Cardiac fibroblast (primary cell): ENCODE results near the gene UGT1A9.

ENCODE experiments used
- DNase-seq, 2 donors: peaks; one replicate each; pipeline versions ENCODE4 v3.0.0 to v3.0.0-alpha.2; 2010; ENCODE audit warnings: low read depth in 2 of 2
- H3K4me3 ChIP-seq, 2 donors: replicated peaks in 1 of 2; 1 replicate in 1 of 2; 2 replicates in 1 of 2; pipeline ENCODE4 v1.5.1; 2011; ENCODE audit warnings: low read depth in 2 of 2, low read length in 2 of 2, mild to moderate bottlenecking in 2 of 2, moderate library complexity in 1 of 2
- CTCF ChIP-seq: IDR thresholded peaks from one replicate; pipeline ENCODE4 v1.5.1; 2011; ENCODE audit warnings: low read depth, mild to moderate bottlenecking, low read length, inconsistent platforms

The UGT1A9 gene

GRCh38 chr2:233758849-233759248 lies 87.2 kb downstream of the UGT1A9 start:
- no peak overlapping the region for H3K4me3 ChIP-seq
- no peak for TF ChIP-seq CTCF
- peak in 1 of 2 donors; percentile 60 for DNase-seq

DNA sequence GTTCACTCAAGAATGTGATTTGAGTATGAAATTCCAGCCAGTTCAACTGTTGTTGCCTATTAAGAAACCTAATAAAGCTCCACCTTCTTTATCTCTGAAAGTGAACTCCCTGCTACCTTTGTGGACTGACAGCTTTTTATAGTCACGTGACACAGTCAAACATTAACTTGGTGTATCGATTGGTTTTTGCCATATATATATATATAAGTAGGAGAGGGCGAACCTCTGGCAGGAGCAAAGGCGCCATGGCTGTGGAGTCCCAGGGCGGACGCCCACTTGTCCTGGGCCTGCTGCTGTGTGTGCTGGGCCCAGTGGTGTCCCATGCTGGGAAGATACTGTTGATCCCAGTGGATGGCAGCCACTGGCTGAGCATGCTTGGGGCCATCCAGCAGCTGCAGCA lies 88.3 kb downstream of the UGT1A9 start, which contains the start of gene UGT1A1:
Gene UGT1A1, plus strand, starts transcription at position 228 of the 400 bp plus-strand sequence. Its CDS starts 18 bp downstream, at position 246.
- no peak for TF ChIP-seq CTCF
- DNase-seq = no peak
- H3K4me3 ChIP-seq = no peak within 1 kb of the TSS

- peak in 1 of 2 donors; percentile 6 for DNase-seq
- TF ChIP-seq CTCF = no peak
- H3K4me3 ChIP-seq = no peak overlapping the region
Observed at GRCh38 chr2:233761040-233761769, 89.5 kb downstream of the UGT1A9 start.

- DNase-seq = peak; percentile 39 to 63
- TF ChIP-seq CTCF = no peak
- H3K4me3 ChIP-seq = no peak overlapping the region
Observed at GRCh38 chr2:233764264-233764663, 92.6 kb downstream of the UGT1A9 start.

DNA sequence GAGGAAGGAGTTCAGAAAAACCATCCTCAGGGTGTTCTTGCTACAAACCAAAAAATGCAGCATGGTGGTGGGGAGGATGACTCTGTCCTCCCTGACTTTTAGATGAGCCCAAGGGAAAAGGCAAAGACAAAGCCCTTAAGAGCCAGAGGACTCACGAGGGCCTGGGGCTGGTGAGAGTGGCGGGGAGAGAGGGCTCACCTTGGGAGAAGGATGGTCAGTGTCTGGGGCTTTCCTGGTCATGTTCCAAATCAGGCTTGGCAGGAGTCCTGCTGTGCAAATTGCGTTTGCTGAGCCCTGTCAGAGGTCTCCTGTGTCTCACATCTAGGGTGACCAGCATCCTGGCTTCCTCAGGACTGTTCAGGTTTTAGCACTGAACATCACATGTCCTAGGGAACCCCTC lies 93.1 kb downstream of the UGT1A9 start:
- DNase-seq = no peak
- TF ChIP-seq CTCF = no peak
- H3K4me3 ChIP-seq = no peak overlapping the region

DNA sequence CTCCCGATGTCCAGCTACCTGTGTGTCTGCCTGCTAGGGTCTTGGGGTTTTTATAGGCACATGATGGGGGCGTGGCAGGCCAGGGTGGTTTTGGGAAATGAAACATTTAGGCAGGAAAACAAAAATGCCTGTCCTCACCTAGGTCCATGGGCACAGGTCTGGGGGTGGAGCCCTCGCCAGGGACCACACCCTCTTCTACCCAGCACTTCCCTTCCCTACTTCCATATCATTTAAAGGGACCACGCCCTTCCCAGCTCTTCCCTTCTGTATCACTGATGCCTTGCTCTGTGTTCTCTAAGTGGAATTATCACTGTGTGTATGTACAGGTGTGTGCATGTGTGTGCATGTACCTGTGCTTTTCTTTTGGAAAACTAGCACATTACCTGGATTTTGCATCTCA lies 94.7 kb downstream of the UGT1A9 start:
- DNase-seq = no peak
- no peak for TF ChIP-seq CTCF
- H3K4me3 ChIP-seq = no peak overlapping the region

DNA sequence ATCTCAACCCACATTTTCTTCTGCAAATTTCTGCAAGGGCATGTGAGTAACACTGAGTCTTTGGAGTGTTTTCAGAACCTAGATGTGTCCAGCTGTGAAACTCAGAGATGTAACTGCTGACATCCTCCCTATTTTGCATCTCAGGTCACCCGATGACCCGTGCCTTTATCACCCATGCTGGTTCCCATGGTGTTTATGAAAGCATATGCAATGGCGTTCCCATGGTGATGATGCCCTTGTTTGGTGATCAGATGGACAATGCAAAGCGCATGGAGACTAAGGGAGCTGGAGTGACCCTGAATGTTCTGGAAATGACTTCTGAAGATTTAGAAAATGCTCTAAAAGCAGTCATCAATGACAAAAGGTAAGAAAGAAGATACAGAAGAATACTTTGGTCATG lies 96.4 kb downstream of the UGT1A9 start:
- no peak overlapping the region for H3K4me3 ChIP-seq
- TF ChIP-seq CTCF = no peak
- DNase-seq = no peak
